Measurements from ENCODE around the gene SCARF2.
"Not testable (repeated sequence)": the region's sequence is repeated elsewhere in the genome, so short reads cannot be mapped to it uniquely, and the experiment has no call there.

SCARF2 gene

DNA sequence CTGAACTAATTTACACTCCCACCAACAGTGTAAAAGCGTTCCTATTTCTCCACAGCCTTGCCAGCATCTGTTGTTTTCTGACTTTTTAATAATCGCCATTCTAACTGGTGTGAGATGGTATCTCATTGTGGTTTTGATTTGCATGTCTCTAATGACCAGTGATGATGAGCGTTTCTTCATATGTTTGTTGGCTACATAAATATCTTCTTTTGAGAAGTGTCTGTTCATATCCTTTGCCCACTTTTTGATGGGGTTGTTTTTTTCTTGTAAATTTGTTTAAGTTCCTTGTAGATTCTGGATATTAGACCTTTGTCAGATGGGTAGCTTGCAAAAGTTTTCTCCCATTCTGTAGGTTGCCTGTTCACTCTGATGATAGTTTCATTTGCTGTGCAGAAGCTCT is 21.9 kb downstream of the SCARF2 start:
- not testable (repeated sequence) for H3K4me3 ChIP-seq (ENCODE audit: low read depth, low read length); DNase-seq (ENCODE audit: low read depth)

DNA sequence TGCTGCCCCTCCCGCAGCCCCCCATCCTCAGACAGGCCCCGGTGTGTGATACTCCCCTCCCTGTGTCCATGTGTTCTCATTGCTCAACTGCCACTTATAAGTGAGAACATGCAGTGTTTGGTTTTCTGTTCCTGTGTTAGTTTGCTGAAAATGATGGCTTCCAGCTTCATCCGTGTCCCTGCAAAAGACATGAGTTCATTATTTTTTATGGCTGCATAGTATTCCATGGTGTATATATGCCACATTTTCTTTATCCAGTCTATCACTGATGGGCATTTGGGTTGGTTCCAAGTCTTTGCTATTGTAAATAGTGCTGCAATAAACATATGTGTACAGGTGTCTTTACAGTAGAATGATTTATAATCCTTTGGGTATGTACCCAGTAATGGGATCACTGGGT is 22.4 kb downstream of the SCARF2 start:
- H3K4me3 ChIP-seq (ENCODE audit: low read depth, low read length); DNase-seq (ENCODE audit: low read depth): not testable (repeated sequence)

DNA sequence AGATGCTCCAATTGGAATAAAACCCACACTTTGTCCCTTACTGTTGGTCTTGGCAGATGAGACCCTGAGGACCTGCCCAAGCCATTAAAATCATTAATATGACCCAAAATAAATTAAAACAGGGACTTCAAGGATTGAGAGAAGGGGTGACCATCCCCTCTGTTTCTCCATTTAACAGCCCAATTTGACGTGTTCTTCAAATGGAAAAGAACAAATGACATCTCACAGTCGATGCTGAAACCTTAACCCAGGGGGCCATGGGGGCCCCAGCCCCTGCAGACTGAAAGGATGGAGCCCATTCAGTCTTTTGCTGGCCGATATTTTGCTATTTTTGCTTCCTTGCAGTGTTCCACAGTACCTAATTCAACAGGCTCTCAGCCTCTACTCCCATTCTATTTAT is 23.2 kb downstream of the SCARF2 start:
- DNase-seq (ENCODE audit: low read depth), result no peak
- no peak overlapping the region for H3K4me3 ChIP-seq (ENCODE audit: low read depth, low read length)

DNA sequence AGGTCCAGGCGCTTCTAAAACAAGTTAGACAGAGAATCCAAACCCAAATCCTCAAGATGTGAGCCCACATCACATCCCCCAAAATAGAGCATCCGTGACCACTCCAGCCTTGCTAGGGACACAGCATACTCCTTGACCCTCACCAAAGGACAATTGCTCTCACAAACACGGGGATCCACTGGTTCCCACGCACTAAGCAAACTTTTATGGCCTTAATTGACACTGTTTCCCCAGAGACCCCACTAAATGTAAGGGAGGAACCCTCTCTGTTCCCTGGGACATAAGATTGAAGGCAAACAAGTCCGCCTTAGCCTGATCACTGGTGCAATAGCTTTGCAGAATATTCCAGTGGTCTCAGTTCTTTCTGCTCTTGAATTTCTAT is 23.6 kb downstream of the SCARF2 start:
- H3K4me3 ChIP-seq (ENCODE audit: low read depth, low read length), result no peak overlapping the region
- no peak for DNase-seq (ENCODE audit: low read depth)

DNA sequence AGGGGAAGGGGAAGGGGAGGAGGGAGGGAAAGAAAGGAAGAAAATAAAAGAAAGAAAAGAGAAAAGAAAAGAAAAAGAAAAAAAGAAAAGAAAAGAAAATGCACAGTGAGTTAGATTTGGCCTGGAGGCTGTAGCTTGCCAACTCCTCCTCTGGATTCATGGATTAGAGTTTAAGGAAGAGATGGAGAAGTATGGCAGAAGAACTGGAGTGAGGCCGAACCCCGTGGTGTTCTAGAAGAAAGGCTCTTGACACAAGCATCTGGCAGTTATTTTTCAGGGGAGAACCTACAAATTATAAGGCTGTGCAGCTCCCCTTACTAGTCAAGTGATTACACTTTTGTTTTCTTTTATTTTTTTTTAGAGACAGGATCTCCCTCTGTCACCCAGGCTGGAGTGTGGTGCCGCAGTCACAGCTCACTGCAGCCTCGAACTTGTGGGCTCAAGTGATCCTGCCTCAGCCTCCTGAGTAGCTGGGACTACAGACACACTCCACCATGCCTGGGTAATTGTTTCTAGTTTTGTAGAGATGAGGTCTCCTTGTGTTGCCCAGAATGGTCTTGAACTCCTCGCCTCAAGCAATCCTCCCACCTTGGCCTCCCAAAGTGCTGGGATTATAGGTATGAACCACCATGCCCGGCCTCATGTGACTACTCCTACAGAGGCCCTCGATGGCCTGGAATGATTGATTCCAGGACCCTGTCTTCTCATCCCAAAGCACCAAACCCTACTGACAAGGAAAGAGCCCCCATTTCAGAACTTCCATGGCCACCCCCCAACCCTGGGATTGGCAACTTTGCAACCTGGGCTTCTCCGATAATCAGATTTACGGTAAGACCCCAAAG is 24.2 kb downstream of the SCARF2 start:
- DNase-seq (ENCODE audit: low read depth), result no peak
- no peak overlapping the region for H3K4me3 ChIP-seq (ENCODE audit: low read depth, low read length)

DNA sequence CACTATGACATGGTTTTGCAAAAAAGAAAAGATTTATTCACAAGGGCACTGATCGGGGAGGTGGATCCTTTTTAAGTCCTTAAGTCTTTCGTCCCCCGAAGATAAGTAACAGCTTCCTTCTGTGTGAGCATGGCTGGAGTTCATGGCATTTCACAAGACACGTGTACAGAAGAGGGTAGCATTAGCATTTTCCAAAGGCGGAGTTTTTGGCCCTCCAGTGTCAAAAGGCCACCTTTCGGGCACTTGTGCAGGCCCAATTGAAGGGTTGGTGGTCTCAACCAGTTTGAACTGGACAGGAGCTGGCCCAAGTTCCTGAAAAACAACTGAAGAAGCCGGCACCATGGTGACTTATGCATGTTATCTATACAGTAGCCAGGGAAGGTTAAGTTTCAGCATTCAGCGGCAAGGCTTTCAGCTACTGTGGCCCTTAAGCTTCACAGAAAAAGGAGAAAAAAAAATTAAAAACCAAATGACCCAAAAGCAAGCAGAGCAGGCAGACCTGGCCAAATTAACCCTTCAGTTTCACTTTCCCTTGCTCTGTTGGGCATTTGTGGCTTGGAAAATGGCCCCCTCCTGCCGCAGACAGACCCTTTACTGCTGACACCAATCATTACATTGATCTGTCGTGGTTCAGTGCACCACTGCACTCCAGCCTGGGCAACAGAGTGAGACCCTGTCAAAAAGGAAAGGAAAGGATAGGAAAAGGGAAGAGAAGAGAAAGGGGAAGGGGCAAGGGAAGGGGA is 25.0 kb downstream of the SCARF2 start:
- no peak for DNase-seq (ENCODE audit: low read depth)
- H3K4me3 ChIP-seq (ENCODE audit: low read depth, low read length), result no peak overlapping the region

DNA sequence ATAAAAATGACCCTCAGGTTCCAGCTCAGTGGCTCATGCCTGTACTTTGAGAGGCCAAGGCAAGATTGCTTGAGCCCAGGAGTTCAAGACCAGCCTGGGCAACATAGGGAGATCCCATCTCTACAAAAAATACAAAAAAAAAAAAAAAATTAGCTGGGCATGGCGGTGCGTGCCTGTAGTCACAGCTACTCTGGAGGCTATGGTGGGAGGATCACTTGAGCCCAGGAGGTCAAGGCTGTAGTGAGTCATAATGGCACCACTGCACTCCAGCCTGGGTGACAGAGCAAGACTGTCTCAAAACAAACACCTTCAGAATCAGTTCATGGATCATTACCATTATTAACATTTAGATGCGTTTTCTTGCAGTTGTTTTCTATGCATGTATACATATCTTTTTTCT is 28.2 kb downstream of the SCARF2 start:
- DNase-seq (ENCODE audit: low read depth), result not testable (repeated sequence)

DNA sequence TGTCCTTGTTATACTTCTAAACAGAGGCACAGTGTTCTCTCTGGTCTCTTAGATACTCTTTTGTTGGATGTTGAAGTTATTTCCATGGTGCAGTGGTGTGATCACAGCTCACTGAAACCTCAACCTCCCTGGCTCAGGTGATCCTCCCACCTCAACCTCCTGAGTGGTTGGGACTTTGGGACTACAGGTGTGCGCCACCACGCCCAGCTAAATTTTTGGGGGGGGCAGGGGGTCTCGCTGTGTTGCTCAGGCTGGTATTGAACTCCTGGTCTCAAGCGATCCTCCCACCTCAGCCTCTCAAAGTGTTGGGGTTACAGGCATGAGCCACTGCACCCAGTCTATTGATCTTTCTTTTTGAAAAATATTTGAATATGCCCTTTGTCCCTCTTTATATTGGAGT is 28.7 kb downstream of the SCARF2 start:
- H3K4me3 ChIP-seq (ENCODE audit: low read depth, low read length), result no peak overlapping the region
- no peak for DNase-seq (ENCODE audit: low read depth)

More for the DNA sequence above, 28.2 kb downstream of the SCARF2 start:
- not testable (repeated sequence) for H3K4me3 ChIP-seq (ENCODE audit: low read depth, low read length)

DNA sequence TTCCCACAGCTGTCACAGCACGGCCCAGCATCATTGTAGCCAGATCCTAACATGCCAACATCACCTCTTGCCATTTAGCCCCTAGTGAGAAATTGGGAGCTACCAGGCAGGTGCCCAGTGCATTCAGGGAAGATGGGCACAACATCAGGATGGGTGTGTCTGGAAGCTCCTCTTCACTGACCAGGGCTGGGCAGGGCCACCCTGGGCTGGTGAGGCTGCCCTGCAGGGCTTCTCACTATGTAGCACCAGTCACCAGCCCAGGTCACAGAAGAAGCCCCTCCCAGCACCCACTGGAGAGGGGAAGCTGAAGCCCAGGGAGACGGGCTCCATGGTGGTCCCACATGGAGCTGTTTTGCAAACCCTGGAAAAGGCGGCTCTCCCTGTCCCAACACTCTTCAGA is 29.8 kb downstream of the SCARF2 start:
- H3K4me3 ChIP-seq (ENCODE audit: low read depth, low read length), result no peak overlapping the region
- no peak for DNase-seq (ENCODE audit: low read depth)

DNA sequence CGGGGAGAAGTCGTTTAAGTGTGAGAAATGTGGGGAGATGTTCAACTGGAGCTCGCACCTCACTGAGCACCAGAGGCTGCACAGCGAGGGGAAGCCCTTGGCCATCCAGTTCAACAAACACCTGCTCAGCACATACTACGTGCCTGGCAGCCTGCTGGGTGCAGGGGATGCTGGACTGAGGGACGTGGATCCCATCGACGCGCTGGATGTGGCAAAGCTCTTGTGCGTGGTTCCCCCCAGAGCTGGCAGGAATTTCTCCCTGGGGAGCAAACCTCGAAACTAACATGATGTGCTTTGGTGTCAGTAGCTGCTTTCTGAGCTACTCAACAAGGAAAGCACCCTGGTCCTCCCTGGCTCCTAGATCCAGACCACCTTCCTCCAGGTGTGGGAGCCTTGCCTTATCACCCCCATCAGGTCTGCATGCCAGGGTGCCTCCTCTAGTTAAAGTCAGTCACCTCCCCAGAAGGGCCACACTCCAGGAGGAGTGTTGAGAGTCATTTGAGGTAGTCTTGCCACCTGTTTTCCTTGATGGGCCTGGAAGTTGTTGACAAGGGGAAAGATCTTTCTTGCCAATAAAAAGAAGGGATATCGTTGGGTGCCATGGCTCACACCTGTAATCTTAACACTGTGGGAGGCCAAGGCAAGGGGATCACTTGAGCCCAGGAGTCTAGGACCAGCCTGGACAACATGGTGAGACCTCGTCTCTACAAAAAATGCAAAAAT is 30.8 kb downstream of the SCARF2 start:
- H3K4me3 ChIP-seq (ENCODE audit: low read depth, low read length), result no peak overlapping the region
- DNase-seq (ENCODE audit: low read depth), result no peak

DNA sequence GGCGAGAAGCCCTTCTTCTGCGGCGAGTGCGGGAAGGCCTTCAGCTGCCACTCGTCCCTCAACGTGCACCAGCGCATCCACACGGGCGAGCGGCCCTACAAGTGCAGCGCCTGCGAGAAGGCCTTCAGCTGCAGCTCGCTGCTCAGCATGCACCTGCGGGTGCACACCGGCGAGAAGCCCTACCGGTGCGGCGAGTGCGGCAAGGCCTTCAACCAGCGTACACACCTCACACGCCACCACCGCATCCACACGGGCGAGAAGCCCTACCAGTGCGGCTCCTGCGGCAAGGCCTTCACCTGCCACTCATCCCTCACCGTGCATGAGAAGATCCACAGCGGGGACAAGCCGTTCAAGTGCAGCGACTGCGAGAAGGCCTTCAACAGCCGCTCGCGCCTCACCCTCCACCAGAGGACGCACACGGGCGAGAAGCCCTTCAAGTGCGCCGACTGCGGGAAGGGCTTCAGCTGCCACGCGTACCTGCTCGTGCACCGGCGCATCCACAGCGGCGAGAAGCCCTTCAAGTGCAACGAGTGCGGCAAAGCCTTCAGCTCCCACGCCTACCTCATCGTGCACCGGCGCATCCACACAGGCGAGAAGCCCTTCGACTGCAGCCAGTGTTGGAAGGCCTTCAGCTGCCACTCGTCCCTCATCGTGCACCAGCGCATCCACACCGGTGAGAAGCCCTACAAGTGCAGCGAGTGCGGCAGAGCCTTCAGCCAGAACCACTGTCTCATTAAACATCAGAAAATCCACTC is 31.5 kb downstream of the SCARF2 start:
- no peak for DNase-seq (ENCODE audit: low read depth)
- no peak overlapping the region for H3K4me3 ChIP-seq (ENCODE audit: low read depth, low read length)

DNA sequence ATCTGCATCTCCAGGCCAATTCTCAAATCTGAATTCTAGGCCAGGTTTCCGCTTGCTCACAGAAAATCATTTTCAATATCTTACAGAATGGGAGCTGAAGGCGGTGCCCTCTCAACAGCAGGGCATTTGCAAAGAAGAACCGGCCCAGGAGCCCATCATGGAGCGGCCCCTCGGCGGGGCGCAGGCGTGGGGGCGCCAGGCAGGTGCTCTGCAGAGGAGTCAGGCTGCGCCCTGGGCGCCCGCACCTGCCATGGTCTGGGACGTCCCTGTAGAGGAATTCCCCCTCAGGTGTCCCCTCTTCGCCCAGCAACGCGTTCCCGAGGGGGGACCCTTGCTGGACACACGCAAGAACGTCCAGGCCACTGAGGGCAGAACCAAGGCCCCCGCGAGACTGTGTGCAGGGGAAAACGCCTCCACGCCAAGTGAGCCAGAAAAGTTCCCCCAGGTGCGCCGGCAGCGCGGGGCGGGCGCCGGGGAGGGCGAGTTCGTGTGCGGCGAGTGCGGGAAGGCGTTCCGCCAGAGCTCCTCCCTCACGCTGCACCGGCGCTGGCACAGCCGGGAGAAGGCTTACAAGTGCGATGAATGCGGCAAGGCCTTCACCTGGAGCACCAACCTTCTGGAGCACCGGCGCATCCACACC is 32.2 kb downstream of the SCARF2 start:
- no peak overlapping the region for H3K4me3 ChIP-seq (ENCODE audit: low read depth, low read length)
- DNase-seq (ENCODE audit: low read depth), result no peak

DNA sequence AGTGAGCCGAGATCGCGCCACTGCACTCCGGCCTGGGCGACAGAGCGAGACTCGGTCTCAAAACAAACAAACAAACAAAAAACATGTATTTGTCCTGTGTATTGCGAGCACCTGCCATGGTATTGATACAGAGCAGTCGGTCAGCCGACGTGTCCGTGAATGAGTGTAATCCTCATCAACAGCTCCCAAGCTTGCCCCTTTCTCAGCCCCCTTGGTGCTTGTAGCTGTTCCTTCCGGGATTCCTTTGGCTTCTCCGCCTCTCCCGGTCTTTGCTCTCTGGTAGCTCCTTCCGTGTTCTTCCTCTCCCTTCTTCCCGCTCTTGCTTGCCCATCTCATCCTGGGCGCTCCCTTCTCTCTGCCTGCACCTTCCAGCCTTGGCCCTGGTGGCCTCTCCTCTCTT is 32.7 kb downstream of the SCARF2 start:
- no peak overlapping the region for H3K4me3 ChIP-seq (ENCODE audit: low read depth, low read length)
- DNase-seq (ENCODE audit: low read depth), result no peak

DNA sequence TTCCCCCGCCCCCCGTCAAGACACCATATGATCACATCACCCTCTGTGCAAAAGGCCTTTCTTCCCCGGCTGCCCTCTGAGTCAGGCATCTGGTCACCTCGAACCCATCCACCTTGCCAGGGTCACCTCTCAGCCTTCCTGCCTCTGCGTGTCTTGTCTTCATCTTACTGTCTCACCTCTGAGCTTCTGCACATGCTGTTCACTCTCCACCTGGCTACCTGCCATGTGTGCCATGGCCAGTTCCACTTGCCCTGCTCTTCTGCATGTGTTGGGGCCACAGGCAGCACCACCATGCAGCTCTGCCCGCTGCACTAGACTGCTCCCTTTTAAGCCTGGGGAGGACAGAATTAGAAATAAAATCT is 33.9 kb downstream of the SCARF2 start:
- H3K4me3 ChIP-seq (ENCODE audit: low read depth, low read length), result no peak overlapping the region
- DNase-seq (ENCODE audit: low read depth), result no peak

DNA sequence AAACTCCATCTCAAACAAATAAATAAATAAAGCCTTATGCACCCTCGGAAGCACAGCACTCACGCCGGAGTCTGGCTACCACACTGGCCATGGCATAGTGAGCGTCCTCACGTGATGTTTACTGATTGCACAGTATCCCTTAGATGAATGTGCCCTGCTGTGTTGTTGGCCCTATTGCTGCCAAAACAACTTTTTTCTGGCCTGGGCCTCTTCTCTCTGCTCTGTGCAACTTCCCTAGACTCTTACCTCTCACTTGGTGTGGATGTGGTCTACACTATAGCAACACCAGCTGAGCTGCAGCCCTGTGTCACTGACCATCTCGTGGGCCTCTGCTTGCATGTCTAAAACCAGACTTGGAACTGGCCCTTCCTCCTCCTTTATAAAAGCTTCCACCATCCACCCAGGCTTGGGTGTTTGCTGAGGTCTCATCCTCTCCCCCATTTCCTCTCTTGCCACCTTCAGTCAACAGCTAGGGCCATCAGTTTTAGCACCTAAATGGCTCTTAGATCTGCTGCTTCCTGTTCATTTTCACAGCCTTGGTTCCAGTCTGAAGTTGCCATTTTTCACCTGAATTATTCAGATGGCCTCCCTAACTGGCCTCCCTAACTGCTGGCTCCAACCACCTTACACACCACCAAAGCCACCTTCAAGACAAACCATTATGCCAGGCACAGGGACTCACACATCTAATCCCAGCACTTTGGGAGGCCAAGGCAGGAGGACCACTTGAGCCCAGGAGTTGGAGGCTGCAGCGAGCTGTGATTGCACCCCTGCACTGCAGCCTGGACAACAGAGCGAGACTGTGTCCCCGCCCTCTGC is 34.5 kb downstream of the SCARF2 start:
- no peak overlapping the region for H3K4me3 ChIP-seq (ENCODE audit: low read depth, low read length)
- no peak for DNase-seq (ENCODE audit: low read depth)

DNA sequence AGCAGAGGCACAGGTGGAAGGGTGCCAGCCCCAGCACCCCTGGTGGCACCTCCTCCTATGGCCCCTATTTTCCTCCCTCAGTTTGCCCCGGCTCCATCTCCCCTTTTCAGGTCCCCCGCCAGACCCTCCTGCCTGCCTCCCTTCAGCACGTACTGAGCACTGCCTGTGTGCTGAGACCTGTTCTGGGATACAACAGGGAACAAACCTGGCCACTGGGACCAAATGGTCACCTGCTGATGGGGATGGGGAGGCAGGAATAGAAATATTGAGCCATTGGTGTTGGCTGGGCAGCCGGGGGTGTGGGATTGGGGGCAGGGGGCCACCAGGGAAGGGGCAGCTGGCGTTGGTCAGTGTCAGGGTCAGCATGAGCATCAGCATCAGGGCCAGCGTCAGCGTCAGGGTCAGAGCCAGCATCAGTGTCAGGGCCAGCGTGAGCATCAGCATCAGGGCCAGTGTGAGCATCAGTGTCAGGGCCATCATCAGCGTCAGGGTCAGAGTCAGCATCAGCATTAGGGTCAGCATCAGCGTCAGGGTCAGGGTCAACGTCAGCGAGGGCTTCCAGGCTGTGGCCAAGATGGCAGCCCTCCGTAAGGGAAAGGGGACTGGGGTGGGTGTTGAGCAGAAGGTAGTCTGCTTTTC is 36.1 kb downstream of the SCARF2 start:
- no peak overlapping the region for H3K4me3 ChIP-seq (ENCODE audit: low read depth, low read length)
- no peak for DNase-seq (ENCODE audit: low read depth)

DNA sequence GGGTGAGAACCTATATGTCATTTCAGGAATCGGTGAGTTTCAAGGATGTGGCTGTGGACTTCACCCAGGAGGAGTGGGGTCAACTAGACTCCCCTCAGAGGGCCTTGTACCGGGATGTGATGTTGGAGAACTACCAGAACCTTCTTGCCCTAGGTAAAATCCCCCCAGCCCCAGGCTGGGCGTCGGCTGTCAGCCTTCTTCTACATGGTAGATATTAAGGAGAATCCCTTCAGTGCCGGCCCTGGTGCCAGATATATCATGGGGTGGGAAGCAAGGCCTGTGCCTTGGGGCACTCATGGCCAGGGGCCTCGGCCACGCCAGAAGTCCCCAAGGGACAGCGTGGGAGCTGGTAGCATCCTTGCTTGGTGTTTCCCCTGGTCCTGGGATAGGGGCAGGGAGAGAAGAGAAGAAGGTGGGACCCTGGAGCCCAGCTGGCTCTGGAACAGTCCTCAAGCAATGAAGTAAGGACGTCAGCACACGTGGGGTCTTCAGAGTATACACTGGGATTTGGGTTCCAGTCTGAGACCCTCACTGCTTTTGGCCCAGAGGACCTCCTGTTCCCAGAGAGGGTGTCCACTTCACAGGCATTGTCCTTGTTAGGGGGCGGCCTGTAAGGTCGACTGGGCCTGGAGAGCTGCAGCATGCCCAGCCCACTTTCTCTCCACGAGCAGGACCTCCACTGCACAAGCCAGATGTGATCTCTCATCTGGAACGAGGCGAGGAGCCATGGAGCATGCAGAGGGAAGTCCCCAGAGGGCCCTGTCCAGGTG is 36.8 kb downstream of the SCARF2 start:
- H3K4me3 ChIP-seq (ENCODE audit: low read depth, low read length), result no peak overlapping the region
- DNase-seq (ENCODE audit: low read depth), result no peak
